ENCODE data around the gene PRKCH.

The PRKCH gene

GRCh38 chr14:61287196-61287595, 34.2 kb upstream of the PRKCH start:
- Histone ChIP-seq H3K4me2 (ENCODE audit: low read length) (no peak overlapping the region), H3K27me3 (ENCODE audit: control insufficient read depth, insufficient read depth, low read length) (no peaks in the 10 kb centered on the region), H3K9me3 (replicated peaks; ENCODE audit: low read length) (no peaks in the 10 kb centered on the region), H3K36me3 (ENCODE audit: insufficient read depth, low read length) (no peaks in the 10 kb centered on the region), H3K4me1 (ENCODE audit: control insufficient read depth, insufficient read depth, low read length) (peaks cover 12% of the 10 kb centered on the region), H3K4me3 (ENCODE audit: low read length) (no peak overlapping the region), H3K9ac (ENCODE audit: low read depth, low read length) (no peak overlapping the region)

GRCh38 chr14:61288228-61288627, 33.2 kb upstream of the PRKCH start:
- Histone ChIP-seq H3K9ac (ENCODE audit: low read depth, low read length) (no peak overlapping the region), H3K27me3 (ENCODE audit: control insufficient read depth, insufficient read depth, low read length) (no peaks in the 10 kb centered on the region)

GRCh38 chr14:61288720-61289119, 32.7 kb upstream of the PRKCH start:
- H3K4me1 ChIP-seq (ENCODE audit: control insufficient read depth, insufficient read depth, low read length) = peaks cover 12% of the 10 kb centered on the region
- H3K27me3 ChIP-seq (ENCODE audit: control insufficient read depth, insufficient read depth, low read length) = no peaks in the 10 kb centered on the region
- no peaks in the 10 kb centered on the region for H3K9me3 ChIP-seq (replicated peaks; ENCODE audit: low read length)
- no peaks in the 10 kb centered on the region for H3K36me3 ChIP-seq (ENCODE audit: insufficient read depth, low read length)
- H3K4me2 ChIP-seq (ENCODE audit: low read length) = no peak overlapping the region
- no peak overlapping the region for H3K4me3 ChIP-seq (ENCODE audit: low read length)
- no peak overlapping the region for H3K9ac ChIP-seq (ENCODE audit: low read depth, low read length)

More at GRCh38 chr14:61288228-61288627, 33.2 kb upstream of the PRKCH start:
- peaks cover 12% of the 10 kb centered on the region for H3K4me1 ChIP-seq (ENCODE audit: control insufficient read depth, insufficient read depth, low read length)
- no peak overlapping the region for H3K4me2 ChIP-seq (ENCODE audit: low read length)
- no peaks in the 10 kb centered on the region for H3K36me3 ChIP-seq (ENCODE audit: insufficient read depth, low read length)
- no peak overlapping the region for H3K4me3 ChIP-seq (ENCODE audit: low read length)
- no peaks in the 10 kb centered on the region for H3K9me3 ChIP-seq (replicated peaks; ENCODE audit: low read length)

- Histone ChIP-seq H3K9me3 (replicated peaks; ENCODE audit: low read length) (no peaks in the 10 kb centered on the region), H3K27me3 (ENCODE audit: control insufficient read depth, insufficient read depth, low read length) (peaks cover 3% of the 10 kb centered on the region), H3K9ac (ENCODE audit: low read depth, low read length) (no peak overlapping the region), H3K4me3 (ENCODE audit: low read length) (no peak overlapping the region), H3K36me3 (ENCODE audit: insufficient read depth, low read length) (no peaks in the 10 kb centered on the region), H3K4me1 (ENCODE audit: control insufficient read depth, insufficient read depth, low read length) (peaks cover 4% of the 10 kb centered on the region), H3K4me2 (ENCODE audit: low read length) (no peak overlapping the region)
Observed at GRCh38 chr14:61290701-61291100, 30.7 kb upstream of the PRKCH start.

GRCh38 chr14:61296151-61296550, 25.2 kb upstream of the PRKCH start:
- Histone ChIP-seq H3K4me2 (ENCODE audit: low read length) (no peak overlapping the region), H3K9ac (ENCODE audit: low read depth, low read length) (no peak overlapping the region), H3K4me3 (ENCODE audit: low read length) (no peak overlapping the region), H3K9me3 (replicated peaks; ENCODE audit: low read length) (no peaks in the 10 kb centered on the region), H3K27me3 (ENCODE audit: control insufficient read depth, insufficient read depth, low read length) (peaks cover 11% of the 10 kb centered on the region), H3K36me3 (ENCODE audit: insufficient read depth, low read length) (no peaks in the 10 kb centered on the region), H3K4me1 (ENCODE audit: control insufficient read depth, insufficient read depth, low read length) (no peaks in the 10 kb centered on the region)

GRCh38 chr14:61296719-61297502, 24.5 kb upstream of the PRKCH start:
- no peaks in the 10 kb centered on the region for H3K9me3 ChIP-seq (replicated peaks; ENCODE audit: low read length)
- peaks cover 17% of the 10 kb centered on the region for H3K27me3 ChIP-seq (ENCODE audit: control insufficient read depth, insufficient read depth, low read length)
- H3K4me1 ChIP-seq (ENCODE audit: control insufficient read depth, insufficient read depth, low read length) = no peaks in the 10 kb centered on the region
- H3K9ac ChIP-seq (ENCODE audit: low read depth, low read length) = no peak overlapping the region
- no peak overlapping the region for H3K4me2 ChIP-seq (ENCODE audit: low read length)
- H3K4me3 ChIP-seq (ENCODE audit: low read length) = no peak overlapping the region
- no peaks in the 10 kb centered on the region for H3K36me3 ChIP-seq (ENCODE audit: insufficient read depth, low read length)

GRCh38 chr14:61297581-61297980, 23.8 kb upstream of the PRKCH start:
- Histone ChIP-seq H3K27me3 (ENCODE audit: control insufficient read depth, insufficient read depth, low read length) (peaks cover 18% of the 10 kb centered on the region), H3K9ac (ENCODE audit: low read depth, low read length) (no peak overlapping the region), H3K9me3 (replicated peaks; ENCODE audit: low read length) (no peaks in the 10 kb centered on the region), H3K4me2 (ENCODE audit: low read length) (no peak overlapping the region), H3K4me3 (ENCODE audit: low read length) (no peak overlapping the region), H3K36me3 (ENCODE audit: insufficient read depth, low read length) (no peaks in the 10 kb centered on the region), H3K4me1 (ENCODE audit: control insufficient read depth, insufficient read depth, low read length) (no peaks in the 10 kb centered on the region)

- no peak overlapping the region for H3K4me2 ChIP-seq (ENCODE audit: low read length)
- H3K4me1 ChIP-seq (ENCODE audit: control insufficient read depth, insufficient read depth, low read length) = no peaks in the 10 kb centered on the region
- no peak overlapping the region for H3K9ac ChIP-seq (ENCODE audit: low read depth, low read length)
- H3K4me3 ChIP-seq (ENCODE audit: low read length) = no peak overlapping the region
- peaks cover 18% of the 10 kb centered on the region for H3K27me3 ChIP-seq (ENCODE audit: control insufficient read depth, insufficient read depth, low read length)
- H3K36me3 ChIP-seq (ENCODE audit: insufficient read depth, low read length) = no peaks in the 10 kb centered on the region
- H3K9me3 ChIP-seq (replicated peaks; ENCODE audit: low read length) = no peaks in the 10 kb centered on the region
Observed at GRCh38 chr14:61298824-61299223, 22.6 kb upstream of the PRKCH start.

GRCh38 chr14:61300209-61300608, 21.2 kb upstream of the PRKCH start:
- Histone ChIP-seq H3K4me1 (ENCODE audit: control insufficient read depth, insufficient read depth, low read length) (no peaks in the 10 kb centered on the region), H3K4me2 (ENCODE audit: low read length) (no peak overlapping the region), H3K27me3 (ENCODE audit: control insufficient read depth, insufficient read depth, low read length) (peaks cover 18% of the 10 kb centered on the region)

GRCh38 chr14:61300754-61301153, 20.6 kb upstream of the PRKCH start:
- Histone ChIP-seq H3K9ac (ENCODE audit: low read depth, low read length) (no peak overlapping the region), H3K4me1 (ENCODE audit: control insufficient read depth, insufficient read depth, low read length) (no peaks in the 10 kb centered on the region)

More at GRCh38 chr14:61300209-61300608, 21.2 kb upstream of the PRKCH start:
- H3K9ac ChIP-seq (ENCODE audit: low read depth, low read length) = no peak overlapping the region
- no peak overlapping the region for H3K4me3 ChIP-seq (ENCODE audit: low read length)
- no peaks in the 10 kb centered on the region for H3K9me3 ChIP-seq (replicated peaks; ENCODE audit: low read length)
- no peaks in the 10 kb centered on the region for H3K36me3 ChIP-seq (ENCODE audit: insufficient read depth, low read length)

GRCh38 chr14:61304688-61305087, 16.7 kb upstream of the PRKCH start:
- Histone ChIP-seq H3K4me1 (ENCODE audit: control insufficient read depth, insufficient read depth, low read length) (no peaks in the 10 kb centered on the region), H3K9me3 (replicated peaks; ENCODE audit: low read length) (no peaks in the 10 kb centered on the region), H3K4me3 (ENCODE audit: low read length) (no peak overlapping the region), H3K9ac (ENCODE audit: low read depth, low read length) (no peak overlapping the region), H3K4me2 (ENCODE audit: low read length) (no peak overlapping the region), H3K27me3 (ENCODE audit: control insufficient read depth, insufficient read depth, low read length) (peaks cover 6% of the 10 kb centered on the region), H3K36me3 (ENCODE audit: insufficient read depth, low read length) (no peaks in the 10 kb centered on the region)

More at GRCh38 chr14:61300754-61301153, 20.6 kb upstream of the PRKCH start:
- H3K36me3 ChIP-seq (ENCODE audit: insufficient read depth, low read length) = no peaks in the 10 kb centered on the region
- no peak overlapping the region for H3K4me2 ChIP-seq (ENCODE audit: low read length)
- H3K27me3 ChIP-seq (ENCODE audit: control insufficient read depth, insufficient read depth, low read length) = peaks cover 14% of the 10 kb centered on the region
- no peaks in the 10 kb centered on the region for H3K9me3 ChIP-seq (replicated peaks; ENCODE audit: low read length)
- no peak overlapping the region for H3K4me3 ChIP-seq (ENCODE audit: low read length)

GRCh38 chr14:61308198-61308597, 13.2 kb upstream of the PRKCH start:
- Histone ChIP-seq H3K4me3 (ENCODE audit: low read length) (no peak overlapping the region), H3K36me3 (ENCODE audit: insufficient read depth, low read length) (no peaks in the 10 kb centered on the region), H3K9me3 (replicated peaks; ENCODE audit: low read length) (peaks cover 4% of the 10 kb centered on the region), H3K9ac (ENCODE audit: low read depth, low read length) (no peak overlapping the region), H3K4me2 (ENCODE audit: low read length) (no peak overlapping the region), H3K27me3 (ENCODE audit: control insufficient read depth, insufficient read depth, low read length) (peaks cover 5% of the 10 kb centered on the region), H3K4me1 (ENCODE audit: control insufficient read depth, insufficient read depth, low read length) (no peaks in the 10 kb centered on the region)

Measured in skeletal muscle satellite cell (primary cell).